HEK293 (cell line): Measurements from ENCODE around the gene FGF23.

ENCODE experiments used
- CTCF ChIP-seq: fragments of 450-650 bp; formaldehyde crosslinking; IDR thresholded peaks from 2 replicates; pipeline ENCODE4 v1.5.1; 2016; ENCODE audit warnings: missing biosample characterization, missing genetic modification characterization
- ELK4 ChIP-seq: IDR thresholded peaks from 2 replicates; pipeline ENCODE4 v1.6.1; 2011; ENCODE audit warnings: mild to moderate bottlenecking, low read depth, low read length, borderline replicate concordance
- HOXA7 ChIP-seq: sonication (generic); formaldehyde crosslinking; IDR thresholded peaks from 2 replicates; pipeline ENCODE4 v1.8.1; 2022; ENCODE audit warnings: missing genetic modification reagents, borderline replicate concordance
- YY1 ChIP-seq: fragments of 450-650 bp; formaldehyde crosslinking; IDR thresholded peaks from 2 replicates; pipeline ENCODE4 v1.5.1; 2018; ENCODE audit warnings: missing biosample characterization, missing genetic modification characterization
- ZNF121 ChIP-seq: fragments of 450-650 bp; formaldehyde crosslinking; IDR thresholded peaks from 2 replicates; pipeline ENCODE4 v1.5.1; 2016; ENCODE audit warnings: missing biosample characterization, missing genetic modification characterization
- ZNF362 ChIP-seq: fragments of 450-650 bp; formaldehyde crosslinking; IDR thresholded peaks from 2 replicates; pipeline ENCODE4 v1.5.1; 2016; ENCODE audit warnings: missing biosample characterization, missing genetic modification characterization
- ZNF510 ChIP-seq: fragments of 450-650 bp; formaldehyde crosslinking; IDR thresholded peaks from 2 replicates; pipeline ENCODE4 v1.5.1; 2018; ENCODE audit warnings: mild to moderate bottlenecking, missing genetic modification characterization, missing biosample characterization; ENCODE audit not compliant: insufficient replicate concordance
- TF ChIP-seq, protein P1 (sequence below): fragments of 450-650 bp; formaldehyde crosslinking; IDR thresholded peaks from 2 replicates; pipeline ENCODE4 v1.5.1; 2016; ENCODE audit warnings: missing biosample characterization, missing genetic modification characterization
- TF ChIP-seq, protein P2 (sequence below): fragments of 450-650 bp; IDR thresholded peaks from 2 replicates; pipeline ENCODE4 v1.5.1; 2018; ENCODE audit warnings: missing biosample characterization, missing genetic modification characterization

DNA sequence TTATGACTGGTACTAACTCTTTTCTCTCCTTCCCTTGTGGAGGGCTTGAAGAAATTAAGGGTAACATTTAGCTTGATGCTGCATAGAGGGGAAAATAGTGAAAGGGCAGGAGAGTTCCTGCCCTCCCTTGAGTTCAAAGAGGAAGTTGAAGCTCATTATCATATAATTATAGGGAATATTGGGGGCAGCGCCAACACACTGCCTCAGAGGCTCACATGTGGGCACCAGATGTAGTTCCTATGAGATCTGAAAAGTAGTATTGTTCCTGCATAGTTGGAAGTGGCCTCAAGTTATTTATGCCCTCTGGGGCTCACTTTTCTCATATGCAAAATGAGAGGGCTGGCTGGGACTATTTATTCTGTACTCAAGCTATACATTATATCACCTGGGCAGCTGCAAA lies 33.0 kb upstream of the FGF23 start:
- TF ChIP-seq HOXA7 (CRISPR knock-in tag) (no peak), CTCF (no peak), YY1 (tag by site-specific recombination) (no peak), ELK4 (no peak), ZNF510 (tag by site-specific recombination) (no peak), ZNF121 (tag by site-specific recombination) (no peak), ZNF362 (no peak)
- TF ChIP-seq, protein P1, sequence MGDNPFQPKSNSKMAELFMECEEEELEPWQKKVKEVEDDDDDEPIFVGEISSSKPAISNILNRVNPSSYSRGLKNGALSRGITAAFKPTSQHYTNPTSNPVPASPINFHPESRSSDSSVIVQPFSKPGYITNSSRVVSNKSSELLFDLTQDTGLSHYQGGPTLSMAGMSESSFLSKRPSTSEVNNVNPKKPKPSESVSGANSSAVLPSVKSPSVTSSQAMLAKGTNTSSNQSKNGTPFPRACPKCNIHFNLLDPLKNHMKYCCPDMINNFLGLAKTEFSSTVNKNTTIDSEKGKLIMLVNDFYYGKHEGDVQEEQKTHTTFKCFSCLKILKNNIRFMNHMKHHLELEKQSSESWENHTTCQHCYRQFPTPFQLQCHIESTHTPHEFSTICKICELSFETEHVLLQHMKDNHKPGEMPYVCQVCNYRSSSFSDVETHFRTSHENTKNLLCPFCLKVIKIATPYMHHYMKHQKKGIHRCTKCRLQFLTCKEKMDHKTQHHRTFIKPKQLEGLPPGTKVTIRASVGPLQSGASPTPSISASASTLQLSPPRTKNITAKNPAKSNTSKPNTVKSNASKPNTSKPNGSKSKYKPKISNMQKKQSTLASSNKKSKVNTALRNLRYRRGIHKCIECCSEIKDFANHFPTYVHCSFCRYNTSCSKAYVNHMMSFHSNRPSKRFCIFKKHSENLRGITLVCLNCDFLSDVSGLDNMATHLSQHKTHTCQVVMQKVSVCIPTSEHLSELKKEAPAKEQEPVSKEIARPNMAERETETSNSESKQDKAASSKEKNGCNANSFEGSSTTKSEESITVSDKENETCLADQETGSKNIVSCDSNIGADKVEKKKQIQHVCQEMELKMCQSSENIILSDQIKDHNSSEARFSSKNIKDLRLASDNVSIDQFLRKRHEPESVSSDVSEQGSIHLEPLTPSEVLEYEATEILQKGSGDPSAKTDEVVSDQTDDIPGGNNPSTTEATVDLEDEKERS (tag by site-specific recombination): no peak
- TF ChIP-seq, protein P2, sequence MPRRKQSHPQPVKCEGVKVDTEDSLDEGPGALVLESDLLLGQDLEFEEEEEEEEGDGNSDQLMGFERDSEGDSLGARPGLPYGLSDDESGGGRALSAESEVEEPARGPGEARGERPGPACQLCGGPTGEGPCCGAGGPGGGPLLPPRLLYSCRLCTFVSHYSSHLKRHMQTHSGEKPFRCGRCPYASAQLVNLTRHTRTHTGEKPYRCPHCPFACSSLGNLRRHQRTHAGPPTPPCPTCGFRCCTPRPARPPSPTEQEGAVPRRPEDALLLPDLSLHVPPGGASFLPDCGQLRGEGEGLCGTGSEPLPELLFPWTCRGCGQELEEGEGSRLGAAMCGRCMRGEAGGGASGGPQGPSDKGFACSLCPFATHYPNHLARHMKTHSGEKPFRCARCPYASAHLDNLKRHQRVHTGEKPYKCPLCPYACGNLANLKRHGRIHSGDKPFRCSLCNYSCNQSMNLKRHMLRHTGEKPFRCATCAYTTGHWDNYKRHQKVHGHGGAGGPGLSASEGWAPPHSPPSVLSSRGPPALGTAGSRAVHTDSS (tag by site-specific recombination): no peak
